Globus pallidus (tissue), 1 donor: Measurements from ENCODE around the gene SMIM11.
"Not testable (repeated sequence)": the region's sequence is repeated elsewhere in the genome, so short reads cannot be mapped to it uniquely, and the experiment has no call there.

Experiments used
- DNase-seq: peaks from one replicate; pipeline ENCODE4 v3.0.0-alpha.2; 2015; ENCODE audit warnings: low spot score

The SMIM11 gene

DNA sequence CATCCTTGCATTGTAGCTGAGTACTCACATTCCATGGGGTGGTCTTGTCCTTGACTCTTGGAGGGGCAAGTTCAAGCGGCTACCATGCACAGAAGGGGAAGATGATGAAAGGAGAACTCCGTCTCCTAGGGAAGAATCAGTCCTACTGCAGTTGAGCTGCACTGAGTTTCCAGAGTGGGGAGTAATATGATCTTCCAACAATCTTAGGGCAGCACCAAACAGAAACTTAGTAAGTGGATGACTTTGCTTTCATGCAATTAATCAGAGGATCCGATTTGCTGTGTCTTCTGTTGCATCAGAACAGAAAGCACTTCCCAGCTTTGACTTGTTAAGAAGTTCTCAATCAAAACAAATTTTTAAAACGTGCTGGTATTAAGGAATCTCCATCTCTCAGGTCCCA lies 48.5 kb downstream of the SMIM11 start, which contains the start of gene SMIM34:
Gene SMIM34 (minus strand): TSS at position 147 of the 400 bp plus-strand sequence. CDS start 112 bp downstream, at position 35.
- not testable (repeated sequence) for DNase-seq

GRCh38 chr21:34427339-34427738 lies 52.0 kb downstream of the SMIM11 start:
- not testable (repeated sequence) for DNase-seq

GRCh38 chr21:34428441-34428840 lies 53.1 kb downstream of the SMIM11 start:
- not testable (repeated sequence) for DNase-seq

- not testable (repeated sequence) for DNase-seq
These were observed 54.4 kb downstream of the SMIM11 start for GRCh38 chr21:34429710-34430109.
